Measurements from ENCODE around the gene CYP24A1. TPM values are rescaled to one million over a fixed set of nuclear protein-coding genes. Genes with fewer than 3 reads are reported as not detected.

The CYP24A1 gene
- total and polyA plus RNA-seq, 2 donors (not counting 3 experiments of a cell fraction or from before 2014, with no cell fraction given): not detected

DNA sequence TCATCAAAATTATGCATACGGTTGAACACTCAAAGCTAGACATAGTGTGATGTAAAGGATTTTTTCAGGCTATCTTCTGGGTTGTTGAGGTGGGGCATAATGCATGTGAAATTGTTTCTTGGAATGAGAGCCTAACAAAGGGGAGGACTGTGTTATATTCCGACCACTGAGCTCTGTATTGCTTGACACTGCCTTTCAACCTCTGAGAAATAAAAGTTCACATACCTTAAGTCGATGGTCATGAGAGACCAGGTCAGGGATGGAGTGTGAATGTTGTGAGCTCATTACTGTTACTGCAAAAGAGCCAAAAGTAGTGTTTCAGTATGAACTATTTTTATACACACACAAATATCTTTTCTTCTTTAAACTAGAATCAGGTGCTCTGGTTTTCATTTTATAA is 39.1 kb upstream of the CYP24A1 start:
- dilution Hi-C loops (cut with MboI; ENCODE audit: extremely low pct_ligation_motif_present, low sequenced_read_pairs) (no loop called here), intact Hi-C loops (cut with micrococcal nuclease) (loop anchor here (10.0 kb wide), 1 partner anchor 1718 kb away; no protein-coding TSS in a partner anchor)
- Histone ChIP-seq H3K9ac (replicated peaks; ENCODE audit: extremely low read depth, insufficient read depth, low read length) (no peak overlapping the region), H3K79me2 (ENCODE audit: control insufficient read depth, insufficient read depth, low read length) (peaks cover 53% of the 10 kb centered on the region), H2AFZ (ENCODE audit: low read depth, low read length) (no peak overlapping the region), H3K4me1 (ENCODE audit: control insufficient read depth, extremely low read depth, insufficient read depth, low read length) (peaks cover 9% of the 10 kb centered on the region), H3K4me2 (ENCODE audit: insufficient read depth, low read length) (no peak overlapping the region), H3K36me3 (ENCODE audit: control insufficient read depth in 2 of 2, extremely low read depth in 1 of 2, insufficient read depth in 2 of 2, low read length in 2 of 2) (no peaks in the 10 kb centered on the region), H3K9me3 (replicated peaks; ENCODE audit: control insufficient read depth, insufficient read depth, low read length) (no peaks in the 10 kb centered on the region), H3K4me3 (replicated peaks in 1 of 3; ENCODE audit: insufficient read depth in 1 of 3, low read depth in 1 of 3, low read length in 3 of 3) (no peak overlapping the region), H3K27me3 (ENCODE audit: control insufficient read depth in 2 of 2, insufficient read depth in 2 of 2, low read length in 2 of 2) (no peaks in the 10 kb centered on the region), H4K20me1 (replicated peaks; ENCODE audit: control insufficient read depth, extremely low read depth, insufficient read depth, low read length) (no peaks in the 10 kb centered on the region), H3K27ac (ENCODE audit: insufficient read depth, low read depth, low read length) (no peak overlapping the region), H3K9me1 (replicated peaks; ENCODE audit: control insufficient read depth, extremely low read depth, insufficient read depth, low read length) (no peaks in the 10 kb centered on the region)
- TF ChIP-seq MYC (IDR thresholded peaks at IDR 0.05; ENCODE audit: low read depth, low read length): no peak
- TF ChIP-seq, protein P1, sequence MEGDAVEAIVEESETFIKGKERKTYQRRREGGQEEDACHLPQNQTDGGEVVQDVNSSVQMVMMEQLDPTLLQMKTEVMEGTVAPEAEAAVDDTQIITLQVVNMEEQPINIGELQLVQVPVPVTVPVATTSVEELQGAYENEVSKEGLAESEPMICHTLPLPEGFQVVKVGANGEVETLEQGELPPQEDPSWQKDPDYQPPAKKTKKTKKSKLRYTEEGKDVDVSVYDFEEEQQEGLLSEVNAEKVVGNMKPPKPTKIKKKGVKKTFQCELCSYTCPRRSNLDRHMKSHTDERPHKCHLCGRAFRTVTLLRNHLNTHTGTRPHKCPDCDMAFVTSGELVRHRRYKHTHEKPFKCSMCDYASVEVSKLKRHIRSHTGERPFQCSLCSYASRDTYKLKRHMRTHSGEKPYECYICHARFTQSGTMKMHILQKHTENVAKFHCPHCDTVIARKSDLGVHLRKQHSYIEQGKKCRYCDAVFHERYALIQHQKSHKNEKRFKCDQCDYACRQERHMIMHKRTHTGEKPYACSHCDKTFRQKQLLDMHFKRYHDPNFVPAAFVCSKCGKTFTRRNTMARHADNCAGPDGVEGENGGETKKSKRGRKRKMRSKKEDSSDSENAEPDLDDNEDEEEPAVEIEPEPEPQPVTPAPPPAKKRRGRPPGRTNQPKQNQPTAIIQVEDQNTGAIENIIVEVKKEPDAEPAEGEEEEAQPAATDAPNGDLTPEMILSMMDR (IDR thresholded peaks at IDR 0.05; ENCODE audit: extremely low read depth in 1 of 2, insufficient read depth in 1 of 2, low read depth in 1 of 2, low read length in 2 of 2): no peak
- no peak for TF ChIP-seq POLR2AphosphoS5 (IDR thresholded peaks at IDR 0.05; ENCODE audit: insufficient read depth, low read depth, low read length)
- TF ChIP-seq JUN (IDR thresholded peaks at IDR 0.05; ENCODE audit: borderline replicate concordance, insufficient read depth, insufficient read length, low read depth): no peak
- TF ChIP-seq POLR2A (IDR thresholded peaks at IDR 0.05; ENCODE audit: low read depth, low read length): no peak
- TF ChIP-seq FOS (IDR thresholded peaks at IDR 0.05; ENCODE audit: borderline replicate concordance, insufficient read depth, low read length): no peak
- no peak for TF ChIP-seq EZH2 (IDR thresholded peaks at IDR 0.05; ENCODE audit: borderline replicate concordance, low read depth, low read length, severe bottlenecking)
- no peak for TF ChIP-seq GATA2 (IDR thresholded peaks at IDR 0.05; ENCODE audit: insufficient read depth, insufficient read length, low read depth, low read length)
- TF ChIP-seq, protein P2, sequence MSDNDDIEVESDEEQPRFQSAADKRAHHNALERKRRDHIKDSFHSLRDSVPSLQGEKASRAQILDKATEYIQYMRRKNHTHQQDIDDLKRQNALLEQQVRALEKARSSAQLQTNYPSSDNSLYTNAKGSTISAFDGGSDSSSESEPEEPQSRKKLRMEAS (IDR thresholded peaks at IDR 0.05; ENCODE audit: insufficient read depth, insufficient read length): no peak
- ChIA-PET POLR2A (no interaction called here), CTCF (interaction anchor here (0.7 kb wide), 1 partner anchor 9 kb away, joined by 3 read pairs; no protein-coding TSS in a partner anchor)
- no TSS peak for BruUV-seq (replicated peaks)
- DNase-seq (ENCODE audit: low read depth, low spot score): no peak
- FAIRE-seq: no peak
